IMR-90 (cell line): Measurements from ENCODE around the gene EPHB1. TPM values are rescaled to one million over a fixed set of nuclear protein-coding genes. Genes with fewer than 3 reads are reported as not detected.

Experiments
- ATAC-seq: fragments of 200-7000 bp; cut with Tn5 transposase; 2 replicates; pipeline ENCODE4 v1.9.1; 2020; ENCODE audit warnings: low read depth, mild to moderate bottlenecking, moderate library complexity
- BruUV-seq: library from RNA; stranded (reverse); fragments of 400-500 nt; replicated peaks from 2 replicates; lab custom pipeline; 2021; lab: Mats Ljungman, UMichigan
- CTCF ChIA-PET: fragments of 300-600 bp; formaldehyde crosslinking; extraction: SDS; loops from one replicate; lab custom pipeline; 2021; ENCODE audit warnings: antibody characterized with exemption; lab: Yijun Ruan, JAX
- POLR2A ChIA-PET: fragments of 300-600 bp; sonication (Branson Sonifier 250); formaldehyde crosslinking; loops from one replicate; lab custom pipeline; 2022; ENCODE audit warnings: antibody characterized with exemption; ENCODE audit not compliant: unreplicated experiment; lab: Charles Lee
- DNase-seq: peaks from one replicate; pipeline ENCODE4 v3.0.0; 2013
- H2AFZ ChIP-seq: replicated peaks from 2 replicates; pipeline ENCODE3; 2013; ENCODE audit warnings: low read length, mild to moderate bottlenecking; ENCODE audit not compliant: poor library complexity
- H2AK5ac ChIP-seq: 2 replicates; pipeline ENCODE4 v1.6.1; 2013; ENCODE audit warnings: low read depth, low read length, inconsistent platforms
- H2AK9ac ChIP-seq: replicated peaks from 2 replicates; pipeline ENCODE3; 2013; ENCODE audit warnings: mild to moderate bottlenecking, low read depth, low read length, moderate library complexity; ENCODE audit not compliant: poor library complexity
- H2BK120ac ChIP-seq: 2 replicates; pipeline ENCODE4 v1.6.1; 2013; ENCODE audit warnings: low read depth, low read length, inconsistent platforms
- H2BK15ac ChIP-seq: 3 replicates; pipeline ENCODE4 v1.6.1; 2013; ENCODE audit warnings: low read depth, low read length, inconsistent platforms
- H2BK20ac ChIP-seq: 2 replicates; pipeline ENCODE4 v1.6.1; 2013; ENCODE audit warnings: low read depth, mild to moderate bottlenecking, inconsistent platforms, low read length, moderate library complexity
- H2BK5ac ChIP-seq: 2 replicates; pipeline ENCODE4 v1.6.1; 2013; ENCODE audit warnings: mild to moderate bottlenecking, low read depth, low read length, inconsistent platforms; ENCODE audit not compliant: poor library complexity, severe bottlenecking
- H3K14ac ChIP-seq: replicated peaks from 2 replicates; pipeline ENCODE4 v1.6.1; 2013; ENCODE audit warnings: low read depth, low read length, inconsistent platforms
- H3K18ac ChIP-seq: 2 replicates; pipeline ENCODE4 v1.6.1; 2013; ENCODE audit warnings: low read depth, low read length, control low read depth
- H3K23ac ChIP-seq: 2 replicates; pipeline ENCODE4 v1.6.1; 2013; ENCODE audit warnings: low read depth, low read length, inconsistent platforms
- H3K27ac ChIP-seq: 2 replicates; pipeline ENCODE4 v1.5.1; 2013; ENCODE audit warnings: mild to moderate bottlenecking, control low read depth, low read length; ENCODE audit not compliant: insufficient read depth
- H3K27me3 ChIP-seq: 2 replicates; pipeline ENCODE4 v1.6.1; 2013; ENCODE audit warnings: low read length; ENCODE audit not compliant: control insufficient read depth, insufficient read depth
- H3K36me3 ChIP-seq: 2 replicates; pipeline ENCODE4 v1.6.1; 2013; ENCODE audit warnings: low read length, mixed read lengths; ENCODE audit not compliant: control insufficient read depth, insufficient read depth
- H3K4ac ChIP-seq: 2 replicates; pipeline ENCODE4 v1.6.1; 2013; ENCODE audit warnings: low read depth, low read length, inconsistent platforms
- H3K4me1 ChIP-seq: 2 replicates; pipeline ENCODE4 v1.6.1; 2013; ENCODE audit warnings: low read length, mixed read lengths; ENCODE audit not compliant: control insufficient read depth, insufficient read depth
- H3K4me2 ChIP-seq: 2 replicates; pipeline ENCODE4 v1.6.1; 2013; ENCODE audit warnings: low read depth, mild to moderate bottlenecking, control low read depth, low read length, moderate library complexity
- H3K4me3 ChIP-seq: 2 replicates; pipeline ENCODE4 v1.5.1; 2013; ENCODE audit warnings: low read depth, mild to moderate bottlenecking, control low read depth, low read length, moderate library complexity; ENCODE audit not compliant: insufficient read depth
- H3K56ac ChIP-seq: 2 replicates; pipeline ENCODE4 v1.6.1; 2013; ENCODE audit warnings: low read length, inconsistent platforms; ENCODE audit not compliant: insufficient read depth; ENCODE audit errors: extremely low read depth
- H3K79me1 ChIP-seq, 2 experiments: 2 replicates each; pipeline ENCODE4 v1.6.1; 2013; ENCODE audit warnings: low read length in 2 of 2, inconsistent platforms in 1 of 2, low read depth in 1 of 2
- H3K9ac ChIP-seq: 2 replicates; pipeline ENCODE4 v1.6.1; 2013; ENCODE audit warnings: low read depth, low read length, control low read depth
- H3K9me1 ChIP-seq: 2 replicates; pipeline ENCODE4 v1.6.1; 2013; ENCODE audit warnings: low read length, inconsistent platforms; ENCODE audit not compliant: insufficient read depth
- H3K9me3 ChIP-seq: 2 replicates; pipeline ENCODE4 v1.6.1; 2013; ENCODE audit warnings: low read length; ENCODE audit not compliant: control insufficient read depth, insufficient read depth
- H4K20me1 ChIP-seq: 2 replicates; pipeline ENCODE4 v1.6.1; 2013; ENCODE audit warnings: low read length, inconsistent platforms; ENCODE audit not compliant: insufficient read depth
- H4K5ac ChIP-seq: 2 replicates; pipeline ENCODE4 v1.6.1; 2013; ENCODE audit warnings: mild to moderate bottlenecking, low read depth, low read length, control low read depth
- H4K8ac ChIP-seq, 2 experiments: 2 replicates each; pipeline ENCODE4 v1.6.1; 2013; ENCODE audit warnings: low read depth in 2 of 2, low read length in 2 of 2, control low read depth in 1 of 2, inconsistent platforms in 1 of 2
- H4K91ac ChIP-seq: 2 replicates; pipeline ENCODE4 v1.6.1; 2013; ENCODE audit warnings: low read depth, low read length, inconsistent platforms; ENCODE audit not compliant: insufficient read depth
- BHLHE40 ChIP-seq: fragments of 150-350 bp; IDR thresholded peaks from 2 replicates; pipeline ENCODE4 v1.6.1; 2016; ENCODE audit warnings: mild to moderate bottlenecking, low read depth, low read length
- CEBPB ChIP-seq: IDR thresholded peaks from 2 replicates; pipeline ENCODE4 v1.6.1; 2012; ENCODE audit warnings: low read depth, low read length, improper control_type of control experiment
- MAFK ChIP-seq: IDR thresholded peaks from 2 replicates; pipeline ENCODE4 v1.6.1; 2012; ENCODE audit warnings: low read depth, low read length, improper control_type of control experiment
- MXI1 ChIP-seq: IDR thresholded peaks from 2 replicates; pipeline ENCODE4 v1.6.1; 2012; ENCODE audit warnings: low read depth, mild to moderate bottlenecking, low read length, moderate library complexity, borderline replicate concordance
- NFE2L2 ChIP-seq: fragments of 150-350 bp; IDR thresholded peaks from 2 replicates; pipeline ENCODE4 v1.6.1; 2016; ENCODE audit warnings: low read depth, mild to moderate bottlenecking, low read length
- RCOR1 ChIP-seq: IDR thresholded peaks from 2 replicates; pipeline ENCODE4 v1.6.1; 2012; ENCODE audit warnings: mild to moderate bottlenecking, low read length, improper control_type of control experiment; ENCODE audit not compliant: insufficient replicate concordance
- SMC3 ChIP-seq: fragments of 150-350 bp; IDR thresholded peaks from 2 replicates; pipeline ENCODE4 v1.6.1; 2016; ENCODE audit warnings: low read depth, mild to moderate bottlenecking, antibody characterized with exemption, low read length, moderate library complexity
- WGBS, 2 experiments: methylation state at CpG; one replicate each; pipeline versions ENCODE4 v1.1.5 to v1.1.7; 2013; ENCODE audit warnings: missing lambda C conversion rate in 2 of 2; ENCODE audit not compliant: insufficient read length in 1 of 2; ENCODE audit errors: extremely low coverage in 2 of 2; 5-methylcytosine and 5-hydroxymethylcytosine counted together
- dilution Hi-C: fragments of 300-500 bp; cut with HindIII; formaldehyde crosslinking; loops from one replicate; pipeline ENCODE4 v1.14.3; 2018; ENCODE audit warnings: low sequenced_read_pairs; ENCODE audit not compliant: unreplicated experiment
- in situ Hi-C: fragments of 300-500 bp; cut with MboI; formaldehyde crosslinking; loops from 3 replicates; pipeline ENCODE4 v1.14.3; 2019; ENCODE audit warnings: low sequenced_read_pairs, inconsistent platforms, mixed read lengths
- intact Hi-C: fragments of 100-400 bp; cut with micrococcal nuclease; formaldehyde crosslinking; loops from 2 replicates; pipeline ENCODE4 v1.10.0; 2022
- polyA plus RNA-seq, 3 experiments: library from polyadenylated mRNA; depleted of rRNA; stranded (reverse); fragments of >200 nt; gene quantifications; 2 replicates each; pipeline ENCODE4 v1.2.3, GENCODE V29; 2012; ENCODE audit warnings: low replicate concordance in 1 of 3
- total RNA-seq: library from RNA; depleted of rRNA; stranded (reverse); fragments of >200 nt; gene quantifications from 2 replicates; pipeline ENCODE4 v1.2.3, GENCODE V29; 2012
- TF ChIP-seq, protein P1 (sequence below): fragments of 150-350 bp; IDR thresholded peaks from 2 replicates; pipeline ENCODE4 v1.6.1; 2017; ENCODE audit warnings: mild to moderate bottlenecking, antibody characterized with exemption, low read length, low read depth
- TF ChIP-seq, protein P2 (sequence below): fragments of 150-350 bp; IDR thresholded peaks from 2 replicates; pipeline ENCODE4 v1.6.1; 2016; ENCODE audit warnings: low read depth, mild to moderate bottlenecking, low read length, moderate library complexity, borderline replicate concordance

The EPHB1 gene
- total and polyA plus RNA-seq, 2 of the 4 experiments (the other 2 are of a cell fraction) = 0.17 to 0.36 TPM

DNA sequence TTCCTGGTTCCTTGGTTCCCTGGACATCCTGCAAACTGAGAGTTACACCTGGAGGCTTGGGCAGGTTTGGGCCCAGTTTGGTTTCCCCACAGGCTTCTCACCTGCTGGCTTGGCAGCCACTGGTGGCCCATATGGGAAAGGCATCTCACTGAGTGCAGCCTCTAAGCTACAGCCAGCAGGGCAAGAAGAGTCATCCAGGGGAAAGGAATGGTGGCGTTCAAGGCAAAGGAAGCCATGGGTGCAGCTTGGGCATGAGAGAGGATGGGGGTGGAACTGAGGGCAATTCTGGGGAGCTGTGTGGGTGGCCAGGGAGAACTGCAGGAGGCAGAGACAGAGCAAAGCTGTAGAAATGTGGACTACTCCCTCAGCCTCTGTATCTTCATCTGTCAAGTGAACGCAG is 106.4 kb downstream of the EPHB1 start:
- Histone ChIP-seq H3K4me2 (no peak overlapping the region), H4K20me1 (no peaks in the 10 kb centered on the region), H3K23ac (no peak overlapping the region), H3K56ac (no peak overlapping the region), H4K8ac (no peak overlapping the region), H3K4ac (no peak overlapping the region), H3K9ac (no peak overlapping the region), H3K18ac (no peak overlapping the region), H3K14ac (no peak overlapping the region), H3K9me3 (no peaks in the 10 kb centered on the region), H2BK5ac (no peak overlapping the region), H2AK5ac (no peak overlapping the region), H2BK20ac (no peak overlapping the region), H3K27ac (no peak overlapping the region), H3K79me1 (no peaks in the 10 kb centered on the region), H2AK9ac (no peak overlapping the region), H3K27me3 (no peaks in the 10 kb centered on the region), H4K91ac (no peak overlapping the region), H3K4me3 (no peak overlapping the region), H3K9me1 (no peaks in the 10 kb centered on the region), H2BK15ac (no peak overlapping the region), H2AFZ (no peak overlapping the region), H3K4me1 (no peaks in the 10 kb centered on the region), H4K5ac (no peak overlapping the region), H3K36me3 (no peaks in the 10 kb centered on the region), H2BK120ac (no peak overlapping the region)
- ChIA-PET POLR2A (no interaction called here), CTCF (no interaction called here)
- dilution Hi-C loops = no loop called here
- DNase-seq = no peak
- BruUV-seq = no TSS peak
- no peak for ATAC-seq
- WGBS, 2 experiments = no CpG with 5 or more reads among the region's 2 CpGs
- intact Hi-C loops = no loop called here
- in situ Hi-C loops = no loop called here
- TF ChIP-seq SMC3 = no peak
- TF ChIP-seq RCOR1 = no peak
- TF ChIP-seq, protein P1, sequence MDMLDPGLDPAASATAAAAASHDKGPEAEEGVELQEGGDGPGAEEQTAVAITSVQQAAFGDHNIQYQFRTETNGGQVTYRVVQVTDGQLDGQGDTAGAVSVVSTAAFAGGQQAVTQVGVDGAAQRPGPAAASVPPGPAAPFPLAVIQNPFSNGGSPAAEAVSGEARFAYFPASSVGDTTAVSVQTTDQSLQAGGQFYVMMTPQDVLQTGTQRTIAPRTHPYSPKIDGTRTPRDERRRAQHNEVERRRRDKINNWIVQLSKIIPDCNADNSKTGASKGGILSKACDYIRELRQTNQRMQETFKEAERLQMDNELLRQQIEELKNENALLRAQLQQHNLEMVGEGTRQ = no peak
- TF ChIP-seq MXI1 = no peak
- no peak for TF ChIP-seq MAFK
- TF ChIP-seq BHLHE40 = no peak
- TF ChIP-seq CEBPB = no peak
- TF ChIP-seq NFE2L2 = no peak
- TF ChIP-seq, protein P2, sequence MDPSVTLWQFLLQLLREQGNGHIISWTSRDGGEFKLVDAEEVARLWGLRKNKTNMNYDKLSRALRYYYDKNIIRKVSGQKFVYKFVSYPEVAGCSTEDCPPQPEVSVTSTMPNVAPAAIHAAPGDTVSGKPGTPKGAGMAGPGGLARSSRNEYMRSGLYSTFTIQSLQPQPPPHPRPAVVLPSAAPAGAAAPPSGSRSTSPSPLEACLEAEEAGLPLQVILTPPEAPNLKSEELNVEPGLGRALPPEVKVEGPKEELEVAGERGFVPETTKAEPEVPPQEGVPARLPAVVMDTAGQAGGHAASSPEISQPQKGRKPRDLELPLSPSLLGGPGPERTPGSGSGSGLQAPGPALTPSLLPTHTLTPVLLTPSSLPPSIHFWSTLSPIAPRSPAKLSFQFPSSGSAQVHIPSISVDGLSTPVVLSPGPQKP = no peak
